ENCODE results near the gene ACADS.
A peak's percentile ranks its signal among the peaks of the same experiment; 100 is the strongest.
"Not testable (repeated sequence)": the region's sequence is repeated elsewhere in the genome, so short reads cannot be mapped to it uniquely, and the experiment has no call there.

The ACADS gene

DNA sequence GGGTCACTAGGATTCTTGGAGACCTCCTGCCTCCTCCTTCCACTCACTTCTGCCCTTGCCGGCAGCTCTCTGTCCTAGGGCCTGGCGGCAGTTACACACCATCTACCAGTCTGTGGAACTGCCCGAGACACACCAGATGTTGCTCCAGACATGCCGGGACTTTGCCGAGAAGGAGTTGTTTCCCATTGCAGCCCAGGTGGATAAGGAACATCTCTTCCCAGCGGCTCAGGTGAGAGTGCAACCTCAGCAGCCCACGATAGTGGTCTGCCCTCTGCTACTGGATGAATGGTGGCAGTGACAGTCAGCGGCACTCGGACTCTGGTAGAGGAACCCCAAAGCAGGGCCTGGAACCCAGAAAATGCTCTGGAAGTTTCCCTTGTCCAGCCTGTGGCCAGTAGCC is 1.3 kb downstream of the ACADS start:
- no peak for DNase-seq (ENCODE audit: low spot score)

DNA sequence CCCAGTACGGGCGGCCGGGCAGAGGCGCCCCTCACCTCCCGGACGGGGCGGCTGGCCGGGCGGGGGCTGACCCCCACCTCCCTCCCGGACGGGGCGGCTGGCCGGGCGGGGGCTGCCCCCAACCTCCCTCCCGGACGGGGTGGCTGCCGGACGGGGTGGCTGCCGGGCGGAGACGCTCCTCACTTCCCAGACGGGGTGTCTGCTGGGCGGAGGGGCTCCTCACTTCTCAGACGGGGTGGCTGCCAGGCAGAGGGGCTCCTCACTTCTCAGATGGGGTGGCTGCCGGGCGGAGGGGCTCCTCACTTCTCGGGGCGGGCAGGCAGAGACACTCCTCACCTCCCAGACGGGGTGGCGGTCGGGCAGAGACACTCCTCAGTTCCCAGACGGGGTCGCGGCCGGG is 6.6 kb downstream of the ACADS start:
- DNase-seq (ENCODE audit: low spot score) = not testable (repeated sequence)

DNA sequence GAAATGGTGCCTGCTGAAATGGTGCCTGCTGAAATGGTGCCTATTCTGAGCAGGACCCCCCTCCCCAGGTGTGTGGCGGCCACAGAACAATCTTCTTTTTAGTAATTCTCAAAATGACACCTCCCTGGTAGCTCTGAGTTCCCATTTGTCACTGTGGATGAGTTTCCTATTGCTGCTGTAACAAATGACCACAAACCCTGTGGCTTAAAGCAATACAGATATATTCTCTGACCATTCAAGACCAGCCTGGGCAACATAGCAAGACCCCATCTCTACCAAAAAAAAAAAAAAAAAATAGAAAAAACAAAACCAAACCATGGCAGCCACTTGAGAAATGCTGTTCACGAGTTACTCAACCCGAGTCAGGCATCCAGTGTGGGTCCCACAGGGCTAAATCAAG is 7.9 kb downstream of the ACADS start:
- no peak for DNase-seq (ENCODE audit: low spot score)

GRCh38 chr12:120734210-120734609 is 8.6 kb downstream of the ACADS start:
- no peak for DNase-seq (ENCODE audit: low spot score)

DNA sequence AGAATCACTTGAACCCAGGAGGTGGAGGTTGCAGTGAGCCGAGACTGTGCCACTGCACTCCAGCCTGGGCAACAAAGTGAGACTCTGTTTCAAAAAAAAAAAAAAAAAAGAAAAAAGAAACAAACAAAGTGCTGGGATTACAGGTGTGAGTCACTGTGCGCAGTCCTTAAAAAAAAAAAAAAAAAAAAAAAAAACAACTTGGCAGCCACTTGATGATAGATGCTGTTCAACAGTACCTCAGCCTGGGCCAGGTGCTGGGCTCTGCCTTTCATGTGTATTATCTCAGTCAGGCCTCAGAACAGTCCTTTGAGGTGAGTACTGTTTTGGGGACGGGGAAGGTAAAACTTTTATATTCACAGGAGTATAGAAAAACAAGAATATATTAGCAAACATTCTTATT is 9.6 kb downstream of the ACADS start:
- no peak for DNase-seq (ENCODE audit: low spot score)

GRCh38 chr12:120736404-120737331 is 11.0 kb downstream of the ACADS start:
- no peak for DNase-seq (ENCODE audit: low spot score)

- DNase-seq (ENCODE audit: low spot score) = peak; percentile 34
Observed at GRCh38 chr12:120737557-120738251, 12.1 kb downstream of the ACADS start.

- no peak for DNase-seq (ENCODE audit: low spot score)
Observed at GRCh38 chr12:120738252-120739030, 12.8 kb downstream of the ACADS start.

- peak; percentile 27 for DNase-seq (ENCODE audit: low spot score)
Observed at GRCh38 chr12:120739031-120739762, 13.6 kb downstream of the ACADS start.

GRCh38 chr12:120739821-120740613 is 14.4 kb downstream of the ACADS start:
- no peak for DNase-seq (ENCODE audit: low spot score)

- no peak for DNase-seq (ENCODE audit: low spot score)
Observed at GRCh38 chr12:120740871-120741270, 15.2 kb downstream of the ACADS start.

- no peak for DNase-seq (ENCODE audit: low spot score)
Observed at GRCh38 chr12:120741476-120742421, 16.1 kb downstream of the ACADS start.

DNA sequence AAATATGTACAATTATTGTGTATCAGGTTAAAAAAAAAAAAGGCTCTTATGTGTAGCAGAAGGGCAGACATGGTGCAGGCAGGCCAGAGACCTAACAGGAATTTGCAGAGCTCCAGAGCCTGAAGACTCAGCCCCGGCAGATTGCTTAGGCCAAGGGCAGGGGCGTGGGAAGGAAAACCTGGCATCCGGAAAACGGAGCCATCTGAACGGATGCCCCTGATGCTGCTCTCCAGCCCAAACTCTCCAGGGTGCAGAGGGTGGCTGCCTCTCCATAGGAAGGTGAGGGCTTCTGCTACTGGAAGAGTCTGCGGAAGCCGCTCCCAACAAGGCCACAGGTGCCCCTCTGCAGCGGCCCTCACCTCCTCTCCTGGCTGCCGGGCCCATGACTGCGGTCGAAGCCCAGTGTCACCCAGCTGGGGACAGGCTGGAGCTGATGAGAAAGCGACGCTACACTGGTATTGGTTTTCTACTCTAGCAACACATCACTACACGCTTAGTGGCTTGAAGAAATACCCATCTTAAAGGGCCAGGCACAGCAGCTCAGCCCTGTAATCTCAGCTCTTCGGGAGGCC is 19.4 kb downstream of the ACADS start:
- DNase-seq (ENCODE audit: low spot score) = no peak

DNA sequence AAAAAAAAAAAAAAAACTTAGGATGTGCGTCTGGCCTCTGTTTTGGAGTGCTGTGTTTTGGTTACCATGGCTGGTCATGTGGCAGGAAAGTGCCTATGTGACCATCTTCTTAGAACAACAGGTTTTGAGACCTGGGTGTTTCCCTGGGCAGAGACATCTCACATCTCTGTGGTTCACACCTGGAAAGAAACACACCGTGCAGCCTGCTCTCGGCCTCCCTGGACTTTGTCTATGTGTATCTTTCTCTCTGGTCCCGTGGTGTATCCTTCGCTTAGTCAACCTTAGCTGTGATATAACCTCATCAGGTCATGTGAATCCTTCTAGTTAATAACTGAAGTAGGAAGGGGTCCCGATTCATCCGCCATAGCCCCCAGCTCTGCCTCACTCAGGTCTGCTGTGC is 22.6 kb downstream of the ACADS start:
- DNase-seq (ENCODE audit: low spot score) = peak; percentile 26

DNA sequence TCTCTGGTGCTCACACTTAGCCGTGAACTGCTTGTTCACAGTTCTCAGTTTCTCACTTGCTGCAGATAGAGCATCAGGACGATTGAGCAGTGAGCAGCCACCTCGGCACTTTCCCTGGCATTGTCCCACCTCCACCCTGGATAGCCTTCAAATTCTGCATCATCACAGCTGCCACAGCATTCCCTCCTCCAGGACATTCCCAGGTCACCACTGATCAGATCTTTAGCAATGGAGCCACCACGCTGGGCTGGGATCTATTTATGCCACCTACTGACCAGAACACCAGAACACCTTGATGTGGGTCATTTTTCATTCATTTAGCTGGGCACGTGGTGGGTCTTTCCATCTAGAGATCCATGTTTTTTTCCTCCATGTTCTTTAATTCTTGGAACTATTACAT is 23.6 kb downstream of the ACADS start:
- no peak for DNase-seq (ENCODE audit: low spot score)

- no peak for DNase-seq (ENCODE audit: low spot score)
Observed at GRCh38 chr12:120750806-120751205, 25.2 kb downstream of the ACADS start.

- no peak for DNase-seq (ENCODE audit: low spot score)
Observed at GRCh38 chr12:120751389-120751788, 25.8 kb downstream of the ACADS start.

- no peak for DNase-seq (ENCODE audit: low spot score)
Observed at GRCh38 chr12:120754792-120755191, 29.2 kb downstream of the ACADS start.

GRCh38 chr12:120755269-120755668 is 29.6 kb downstream of the ACADS start:
- DNase-seq (ENCODE audit: low spot score) = no peak
